Erythroblast (primary cell): Measurements from ENCODE around the gene PHF1.

Experiments
- GATA1 ChIP-seq: IDR thresholded peaks from 2 replicates; pipeline ENCODE4 v1.6.1; 2011; ENCODE audit warnings: low read depth, mild to moderate bottlenecking, control low read depth, low read length, moderate library complexity
- POLR2A ChIP-seq: IDR thresholded peaks from 2 replicates; pipeline ENCODE4 v1.6.1; 2011; ENCODE audit warnings: mild to moderate bottlenecking, low read length

DNA sequence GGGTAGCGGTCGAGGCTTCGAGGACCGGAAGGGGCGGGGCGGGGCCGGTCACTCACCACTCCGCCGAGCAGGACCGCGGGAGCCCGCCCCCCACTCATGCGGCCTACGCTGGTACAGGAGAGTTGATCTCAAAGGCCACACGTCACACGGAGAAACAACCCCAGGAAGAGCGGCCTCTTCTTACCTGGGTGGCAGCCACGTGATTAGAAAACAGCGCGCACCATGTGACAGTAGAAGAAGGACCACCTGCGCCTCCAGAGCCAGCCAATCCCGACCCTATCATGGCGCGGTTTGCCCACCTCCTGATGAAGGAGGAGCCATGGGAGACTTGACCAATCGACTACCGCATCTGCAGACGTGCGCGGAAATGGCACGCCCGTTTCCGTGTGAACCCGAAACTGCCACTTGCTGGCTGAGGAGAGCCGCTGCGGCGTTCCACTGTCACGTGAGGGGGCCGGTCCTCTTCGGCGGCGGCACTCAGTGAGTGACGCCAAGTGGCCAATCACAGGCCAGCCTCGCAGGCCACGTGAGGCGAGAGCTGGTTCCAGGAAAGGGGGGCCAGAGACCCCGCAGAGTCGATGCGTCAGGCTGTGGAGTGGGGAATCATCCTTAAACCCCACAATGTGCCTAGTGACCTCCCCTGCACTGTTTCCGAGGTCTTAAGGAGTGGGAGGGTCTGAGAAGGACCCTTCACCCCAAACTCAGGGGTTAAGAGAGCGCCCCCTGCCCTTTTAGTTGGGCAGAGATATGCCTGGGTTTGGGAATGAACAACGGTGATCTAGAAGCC is 7.3 kb downstream of the PHF1 start, which contains the start of gene CUTA:
- TF ChIP-seq POLR2A (peak; percentile 97), GATA1 (no peak)
